Liver (tissue), 9 donors: ENCODE measurements around the gene PREP. TPM values are rescaled to one million over a fixed set of nuclear protein-coding genes. Genes with fewer than 3 reads are reported as not detected.

Source experiments
- DNase-seq: peaks from one replicate; pipeline ENCODE4 v3.0.0-alpha.2; 2017; ENCODE audit warnings: low spot score
- H3K27ac ChIP-seq, 2 donors: one replicate each; pipeline ENCODE4 v1.7.0; 2013; ENCODE audit warnings: inconsistent platforms in 2 of 2, low read length in 2 of 2, control low read depth in 1 of 2, low read depth in 1 of 2, mild to moderate bottlenecking in 1 of 2
- H3K27me3 ChIP-seq, 4 donors: one replicate each; pipeline versions ENCODE4 v1.6.1 to v1.7.0; 2013; ENCODE audit warnings: low read length in 3 of 4, inconsistent platforms in 1 of 4, mild to moderate bottlenecking in 1 of 4, moderate library complexity in 1 of 4; ENCODE audit not compliant: control insufficient read depth in 4 of 4, insufficient read depth in 4 of 4
- H3K36me3 ChIP-seq, 4 donors: one replicate each; pipeline versions ENCODE4 v1.6.1 to v1.7.0; 2013; ENCODE audit warnings: low read length in 3 of 4, mild to moderate bottlenecking in 3 of 4, low read depth in 1 of 4, moderate library complexity in 1 of 4; ENCODE audit not compliant: control insufficient read depth in 4 of 4, insufficient read depth in 3 of 4
- H3K4me1 ChIP-seq, 4 donors: one replicate each; pipeline versions ENCODE4 v1.6.1 to v1.7.0; 2013; ENCODE audit warnings: low read length in 3 of 4, mild to moderate bottlenecking in 3 of 4, moderate library complexity in 1 of 4; ENCODE audit not compliant: control insufficient read depth in 4 of 4, insufficient read depth in 4 of 4
- H3K4me3 ChIP-seq, 3 donors: one replicate each; pipeline versions ENCODE4 v1.6.1 to v1.7.0; 2013; ENCODE audit warnings: low read length in 3 of 3, control low read depth in 1 of 3, low read depth in 1 of 3, mild to moderate bottlenecking in 1 of 3
- H3K9ac ChIP-seq, 2 donors: one replicate each; pipeline ENCODE4 v1.7.0; 2013; ENCODE audit warnings: low read length in 2 of 2, mild to moderate bottlenecking in 2 of 2, moderate library complexity in 2 of 2, control low read depth in 1 of 2, low read depth in 1 of 2
- H3K9me3 ChIP-seq, 4 donors: one replicate each; pipeline versions ENCODE4 v1.6.1 to v1.7.0; 2013; ENCODE audit warnings: low read length in 3 of 4; ENCODE audit not compliant: control insufficient read depth in 4 of 4
- ATF3 ChIP-seq: IDR thresholded peaks from 2 replicates; pipeline ENCODE4 v1.6.1; 2016; ENCODE audit warnings: antibody characterized with exemption
- CTCF ChIP-seq: fragments of 150-350 bp; IDR thresholded peaks from 2 replicates; pipeline ENCODE4 v1.5.1; 2017; ENCODE audit warnings: improper control_type of control experiment, low read depth, low read length; ENCODE audit not compliant: missing input control
- EGR1 ChIP-seq, 2 donors: IDR thresholded peaks; 2 replicates each; pipeline ENCODE4 v1.6.1; 2016 to 2018; ENCODE audit warnings: antibody characterized with exemption in 2 of 2, low read depth in 2 of 2
- FOXA1 ChIP-seq: IDR thresholded peaks from 2 replicates; pipeline ENCODE4 v1.6.1; 2016; ENCODE audit warnings: antibody characterized with exemption
- FOXA2 ChIP-seq: IDR thresholded peaks from 2 replicates; pipeline ENCODE4 v1.6.1; 2016; ENCODE audit warnings: antibody characterized with exemption
- GABPA ChIP-seq, 2 donors: IDR thresholded peaks in 1 of 2; conservative IDR thresholded peaks in 1 of 2; 2 replicates each; pipeline ENCODE4 v1.6.1; 2016; ENCODE audit warnings: antibody characterized with exemption in 2 of 2, mild to moderate bottlenecking in 1 of 2, moderate library complexity in 1 of 2
- HNF4A ChIP-seq, 2 donors: conservative IDR thresholded peaks; 2 replicates each; pipeline ENCODE4 v1.6.1; 2016; ENCODE audit warnings: antibody characterized with exemption in 2 of 2, mild to moderate bottlenecking in 2 of 2
- HNF4G ChIP-seq: IDR thresholded peaks from 2 replicates; pipeline ENCODE4 v1.6.1; 2016; ENCODE audit warnings: antibody characterized with exemption
- JUND ChIP-seq, 2 donors: IDR thresholded peaks; 2 replicates each; pipeline ENCODE4 v1.6.1; 2016; ENCODE audit warnings: antibody characterized with exemption in 2 of 2
- MAX ChIP-seq: IDR thresholded peaks from 2 replicates; pipeline ENCODE4 v1.6.1; 2016; ENCODE audit warnings: antibody characterized with exemption
- NR2F2 ChIP-seq: IDR thresholded peaks from 2 replicates; pipeline ENCODE4 v1.6.1; 2016; ENCODE audit warnings: antibody characterized with exemption
- RAD21 ChIP-seq, 2 donors: IDR thresholded peaks; 2 replicates each; pipeline ENCODE4 v1.6.1; 2016; ENCODE audit warnings: antibody characterized with exemption in 2 of 2, mild to moderate bottlenecking in 2 of 2
- REST ChIP-seq: IDR thresholded peaks from 2 replicates; pipeline ENCODE4 v1.6.1; 2016; ENCODE audit warnings: antibody characterized with exemption, mild to moderate bottlenecking
- RXRA ChIP-seq, 2 donors: IDR thresholded peaks; 2 replicates each; pipeline ENCODE4 v1.6.1; 2017 to 2018; ENCODE audit warnings: antibody characterized with exemption in 2 of 2, mild to moderate bottlenecking in 1 of 2
- ZBTB33 ChIP-seq: IDR thresholded peaks from 2 replicates; pipeline ENCODE4 v1.6.1; 2016; ENCODE audit warnings: antibody characterized with exemption
- WGBS: extraction: QIAGEN DNeasy Blood & Tissue Kit; methylation state at CpG from one replicate; pipeline ENCODE4 v1.1.7; 2013; 5-methylcytosine and 5-hydroxymethylcytosine counted together
- polyA plus RNA-seq, 2 donors: library from polyadenylated mRNA; stranded (reverse) in 1 of 2; unstranded in 1 of 2; fragments of 200-250 nt in 1 of 2; fragments of >200 nt in 1 of 2; fragmentation: Nextera tagmentation in 1 of 2; extraction: Ambion mirVana in 1 of 2; gene quantifications; one replicate each; pipeline versions ENCODE4 v1.2.1 to v1.2.3, GENCODE V29; 2013 to 2015
- total RNA-seq, 2 donors: library from RNA; depleted of rRNA; stranded (reverse); fragments of >200 nt; gene quantifications; one replicate each; pipeline ENCODE4 v1.2.3, GENCODE V29; 2014
- donor health status: healthy.
- donor health status: healthy.
- donor health status: healthy.
- donor health status: healthy.
- donor health status: healthy.

PREP gene
- total and polyA plus RNA-seq, 4 donors, result 7.3 to 17.7 (median 13.0) TPM

GRCh38 chr6:105278035-105278434, 124.8 kb downstream of the PREP start:
- TF ChIP-seq RAD21 (IDR thresholded peaks at IDR 0.05) (no peak), NR2F2 (no peak)
- H3K36me3 ChIP-seq, result peaks cover 8 to 37% (median 28%) of the 10 kb centered on the region in 4 donors
- 91% methylated on average over 20 of the region's 20 CpGs for WGBS
- no peak for DNase-seq
- H3K27ac ChIP-seq, result no peak overlapping the region
- H3K9me3 ChIP-seq, result no peaks in the 10 kb centered on the region
- H3K27me3 ChIP-seq, result no peaks in the 10 kb centered on the region
- H3K4me1 ChIP-seq, result peaks cover 0 to 2% (median under 1%) of the 10 kb centered on the region in 4 donors
- H3K4me3 ChIP-seq, result no peak overlapping the region
- no peak overlapping the region for H3K9ac ChIP-seq

GRCh38 chr6:105276374-105276773, 126.5 kb downstream of the PREP start:
- no peak for DNase-seq
- no peak overlapping the region for H3K4me3 ChIP-seq
- TF ChIP-seq FOXA2, result no peak
- TF ChIP-seq GABPA (IDR thresholded peaks at IDR 0.05 in 1 of 2, conservative IDR thresholded peaks at IDR 0.05 in 1 of 2), result no peak
- no peak for TF ChIP-seq RAD21 (IDR thresholded peaks at IDR 0.05)
- no peak for TF ChIP-seq CTCF
- no peak for TF ChIP-seq EGR1 (IDR thresholded peaks at IDR 0.05; ENCODE audit: low read depth in 2 of 2)
- TF ChIP-seq MAX, result no peak
- no peak for TF ChIP-seq NR2F2
- no peak for TF ChIP-seq ZBTB33
- no peak for TF ChIP-seq ATF3
- no peak for TF ChIP-seq FOXA1
- no peak for TF ChIP-seq JUND (IDR thresholded peaks at IDR 0.05)
- no peak for TF ChIP-seq REST
- no peak for TF ChIP-seq RXRA (IDR thresholded peaks at IDR 0.05)
- TF ChIP-seq HNF4A (conservative IDR thresholded peaks at IDR 0.05), result no peak
- TF ChIP-seq HNF4G, result no peak
- H3K4me1 ChIP-seq, result peaks cover 0 to 6% (median 3%) of the 10 kb centered on the region in 4 donors
- H3K27ac ChIP-seq, result no peak overlapping the region
- WGBS, result 99% methylated on average over 3 of the region's 3 CpGs
- H3K36me3 ChIP-seq, result peaks cover 8 to 28% (median 19%) of the 10 kb centered on the region in 4 donors
- no peaks in the 10 kb centered on the region for H3K9me3 ChIP-seq
- H3K9ac ChIP-seq, result no peak overlapping the region
- no peaks in the 10 kb centered on the region for H3K27me3 ChIP-seq
